ENCODE results near the gene CCL11.
A peak's percentile ranks its signal among the peaks of the same experiment; 100 is the strongest.

CCL11 gene

DNA sequence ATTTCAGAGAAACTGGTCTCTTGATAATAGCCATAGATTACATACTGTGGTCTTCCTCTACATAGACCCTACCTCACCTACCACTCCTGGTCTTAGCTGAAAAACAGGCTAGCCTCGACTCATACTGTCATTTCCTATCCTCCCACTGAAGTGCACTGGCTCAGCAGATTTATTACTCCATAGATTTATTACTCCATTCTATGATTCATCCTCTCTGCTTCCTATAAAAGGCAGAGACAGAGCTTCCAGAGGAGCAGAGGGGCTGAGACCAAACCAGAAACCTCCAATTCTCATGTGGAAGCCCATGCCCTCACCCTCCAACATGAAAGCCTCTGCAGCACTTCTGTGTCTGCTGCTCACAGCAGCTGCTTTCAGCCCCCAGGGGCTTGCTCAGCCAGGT, 15.6 kb upstream of the CCL11 start, which contains the start of gene CCL7:
CCL7 (plus strand) TSS at position 253 of the 400 bp plus-strand sequence; CDS start at position 323, 70 bp downstream.
- POLR2A ChIA-PET = no interaction called here
- Histone ChIP-seq H3K4me1 (ENCODE audit: control insufficient read depth, insufficient read depth, low read length) (no peaks in the 10 kb centered on the region), H3K4me3 (ENCODE audit: low read depth, low read length) (no peak within 1 kb of the TSS), H3K36me3 (ENCODE audit: control insufficient read depth in 2 of 2, insufficient read depth in 1 of 2, low read length in 2 of 2) (no peaks in the 10 kb centered on the region), H3K9me3 (ENCODE audit: control insufficient read depth, insufficient read depth, low read depth, low read length) (no peaks in the 10 kb centered on the region), H3K27ac (ENCODE audit: extremely low read depth, low read depth, low read length) (no peak within 1 kb of the TSS)
- TF ChIP-seq, protein P1, sequence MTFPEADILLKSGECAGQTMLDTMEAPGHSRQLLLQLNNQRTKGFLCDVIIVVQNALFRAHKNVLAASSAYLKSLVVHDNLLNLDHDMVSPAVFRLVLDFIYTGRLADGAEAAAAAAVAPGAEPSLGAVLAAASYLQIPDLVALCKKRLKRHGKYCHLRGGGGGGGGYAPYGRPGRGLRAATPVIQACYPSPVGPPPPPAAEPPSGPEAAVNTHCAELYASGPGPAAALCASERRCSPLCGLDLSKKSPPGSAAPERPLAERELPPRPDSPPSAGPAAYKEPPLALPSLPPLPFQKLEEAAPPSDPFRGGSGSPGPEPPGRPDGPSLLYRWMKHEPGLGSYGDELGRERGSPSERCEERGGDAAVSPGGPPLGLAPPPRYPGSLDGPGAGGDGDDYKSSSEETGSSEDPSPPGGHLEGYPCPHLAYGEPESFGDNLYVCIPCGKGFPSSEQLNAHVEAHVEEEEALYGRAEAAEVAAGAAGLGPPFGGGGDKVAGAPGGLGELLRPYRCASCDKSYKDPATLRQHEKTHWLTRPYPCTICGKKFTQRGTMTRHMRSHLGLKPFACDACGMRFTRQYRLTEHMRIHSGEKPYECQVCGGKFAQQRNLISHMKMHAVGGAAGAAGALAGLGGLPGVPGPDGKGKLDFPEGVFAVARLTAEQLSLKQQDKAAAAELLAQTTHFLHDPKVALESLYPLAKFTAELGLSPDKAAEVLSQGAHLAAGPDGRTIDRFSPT (tag by site-specific recombination; IDR thresholded peaks at IDR 0.05) = no peak
- TF ChIP-seq ZNF133 (tag by site-specific recombination; IDR thresholded peaks at IDR 0.05) (no peak), IKZF3 (tag by site-specific recombination; IDR thresholded peaks at IDR 0.05) (no peak), ZNF707 (tag by site-specific recombination; IDR thresholded peaks at IDR 0.05) (no peak), ZBTB7A (tag by site-specific recombination; IDR thresholded peaks at IDR 0.05; ENCODE audit: low read depth) (no peak), HOXA7 (CRISPR knock-in tag; IDR thresholded peaks at IDR 0.05; ENCODE audit: borderline replicate concordance) (no peak), ZFP37 (tag by site-specific recombination; IDR thresholded peaks at IDR 0.05) (no peak), SCRT2 (tag by site-specific recombination; IDR thresholded peaks at IDR 0.05) (no peak), SETDB1 (IDR thresholded peaks at IDR 0.05; ENCODE audit: insufficient read length, low read length) (no peak), GFI1B (tag by site-specific recombination; IDR thresholded peaks at IDR 0.05) (no peak), ZNF114 (tag by site-specific recombination; IDR thresholded peaks at IDR 0.05) (no peak), ZNF280C (tag by site-specific recombination; IDR thresholded peaks at IDR 0.05) (no peak), ZNF777 (tag by site-specific recombination; IDR thresholded peaks at IDR 0.05; ENCODE audit: borderline replicate concordance) (no peak), ZNF292 (tag by site-specific recombination; IDR thresholded peaks at IDR 0.05; ENCODE audit: borderline replicate concordance, low read depth) (no peak), ZNF416 (tag by site-specific recombination; IDR thresholded peaks at IDR 0.05) (no peak)
- TF ChIP-seq, protein P2, sequence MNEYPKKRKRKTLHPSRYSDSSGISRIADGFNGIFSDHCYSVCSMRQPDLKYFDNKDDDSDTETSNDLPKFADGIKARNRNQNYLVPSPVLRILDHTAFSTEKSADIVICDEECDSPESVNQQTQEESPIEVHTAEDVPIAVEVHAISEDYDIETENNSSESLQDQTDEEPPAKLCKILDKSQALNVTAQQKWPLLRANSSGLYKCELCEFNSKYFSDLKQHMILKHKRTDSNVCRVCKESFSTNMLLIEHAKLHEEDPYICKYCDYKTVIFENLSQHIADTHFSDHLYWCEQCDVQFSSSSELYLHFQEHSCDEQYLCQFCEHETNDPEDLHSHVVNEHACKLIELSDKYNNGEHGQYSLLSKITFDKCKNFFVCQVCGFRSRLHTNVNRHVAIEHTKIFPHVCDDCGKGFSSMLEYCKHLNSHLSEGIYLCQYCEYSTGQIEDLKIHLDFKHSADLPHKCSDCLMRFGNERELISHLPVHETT (tag by site-specific recombination; IDR thresholded peaks at IDR 0.05) = no peak
- CTCF ChIA-PET = interaction anchor here (1.1 to 3.6 kb wide), 3 partner anchors 14 to 91 kb away, joined by 5 to 20 read pairs (median 11); partner anchors contain the start of gene CCL2

DNA sequence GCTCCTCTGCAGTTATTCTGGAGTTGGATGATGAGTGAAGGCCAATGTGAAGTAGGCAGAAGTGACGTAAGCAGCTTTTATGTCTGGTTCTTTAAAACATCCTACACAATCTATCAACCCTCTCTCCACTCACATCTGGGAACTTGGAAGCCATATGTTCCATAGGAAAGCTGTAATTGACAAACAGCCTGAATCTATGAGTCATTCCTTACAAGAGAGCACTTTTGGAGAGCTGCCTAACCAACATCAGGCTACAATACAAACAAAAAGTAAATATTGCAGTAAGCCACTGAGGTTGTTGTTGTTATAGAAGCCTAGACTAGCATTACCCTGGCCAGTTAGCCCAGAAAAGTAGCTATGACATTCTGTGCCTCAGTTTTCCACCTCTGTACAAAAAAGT, 9.7 kb upstream of the CCL11 start:
- CTCF ChIA-PET = interaction anchor here (0.8 to 3.8 kb wide), 4 partner anchors 21 to 85 kb away, joined by 3 to 22 read pairs (median 4); partner anchors contain the start of gene CCL2
- H3K4me3 ChIP-seq (ENCODE audit: low read depth, low read length) = no peak overlapping the region
- H3K4me1 ChIP-seq (ENCODE audit: control insufficient read depth, insufficient read depth, low read length) = peaks cover 7% of the 10 kb centered on the region; the same call in 1 of the 2 replicates
- POLR2A ChIA-PET = interaction anchor here (0.5 kb wide), 1 partner anchor 912 kb away, joined by 7 read pairs; no protein-coding TSS in a partner anchor
- no peaks in the 10 kb centered on the region for H3K36me3 ChIP-seq (ENCODE audit: control insufficient read depth in 2 of 2, insufficient read depth in 1 of 2, low read length in 2 of 2)
- H3K9me3 ChIP-seq (ENCODE audit: control insufficient read depth, insufficient read depth, low read depth, low read length) = no peaks in the 10 kb centered on the region
- H3K27ac ChIP-seq (ENCODE audit: extremely low read depth, low read depth, low read length) = no peak overlapping the region
- TF ChIP-seq ZBTB21 (tag by site-specific recombination; IDR thresholded peaks at IDR 0.05) (peak; percentile 52; the same call in 1 of the 2 replicates), ZNF157 (tag by site-specific recombination; IDR thresholded peaks at IDR 0.05) (no peak), ZNF830 (tag by site-specific recombination; IDR thresholded peaks at IDR 0.05; ENCODE audit: low read depth) (no peak), ZNF664 (tag by site-specific recombination; IDR thresholded peaks at IDR 0.05) (no peak), ZNF629 (tag by site-specific recombination; IDR thresholded peaks at IDR 0.05) (0 out of 2 replicates have a peak, but pooled peaks have one; percentile 22), ZBTB49 (tag by site-specific recombination; IDR thresholded peaks at IDR 0.05; ENCODE audit: low read depth) (no peak), REPIN1 (tag by site-specific recombination; IDR thresholded peaks at IDR 0.05; ENCODE audit: low read depth) (no peak), ZNF112 (tag by site-specific recombination; IDR thresholded peaks at IDR 0.05) (no peak), ZEB2 (tag by site-specific recombination; IDR thresholded peaks at IDR 0.05) (0 out of 2 replicates have a peak, but pooled peaks have one; percentile 24), ZFHX2 (tag by site-specific recombination; conservative IDR thresholded peaks at IDR 0.05) (peak; percentile 24)
- TF ChIP-seq, protein P1 (tag by site-specific recombination; IDR thresholded peaks at IDR 0.05) = 0 out of 2 replicates have a peak, but pooled peaks have one; percentile 30

Data from HEK293 (cell line).